ENCODE results near the gene FBXL19.

The FBXL19 gene

DNA sequence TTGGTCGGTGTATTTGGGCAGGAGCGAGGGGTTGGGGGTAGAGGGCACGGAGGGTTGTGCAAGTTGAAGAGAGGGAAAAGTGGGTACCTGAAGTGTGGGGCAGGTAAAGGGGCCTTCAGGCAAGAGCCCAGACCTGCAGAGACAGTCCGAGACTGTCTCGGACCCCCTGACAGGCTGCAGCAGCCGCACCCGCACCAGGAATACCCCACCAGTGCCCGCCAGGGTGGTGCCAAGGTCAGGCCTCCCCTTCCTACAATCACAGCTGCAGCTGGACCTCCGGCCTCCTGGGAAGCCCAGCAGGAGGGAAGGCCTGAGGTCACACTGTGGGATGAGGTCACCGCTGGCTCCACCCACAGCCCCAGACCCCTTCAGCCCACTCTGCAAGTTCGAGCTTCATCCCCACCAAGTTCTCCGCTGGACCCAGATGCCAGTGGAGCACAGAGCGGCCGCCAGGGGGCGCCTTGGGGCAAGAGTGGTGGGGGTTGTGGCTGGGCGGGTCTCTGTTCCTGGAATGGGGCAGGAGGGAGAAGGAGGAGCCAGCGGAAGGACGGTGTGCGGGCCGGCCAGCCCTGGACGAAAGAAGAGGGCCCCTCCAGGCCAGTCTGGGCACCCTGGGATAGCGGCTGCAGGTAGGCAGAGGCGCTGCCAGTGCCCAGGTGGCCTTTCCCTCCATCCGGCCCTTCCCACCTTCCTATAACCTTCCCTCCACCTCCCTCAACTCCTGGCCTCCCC is 61.5 kb downstream of the FBXL19 start, which contains the start of gene HSD3B7:
HSD3B7 (plus strand) TSS at position 539 of the 732 bp plus-strand sequence. CDS start 452 bp downstream, outside the sequence.
- Histone ChIP-seq H3K9me3 (ENCODE audit: control insufficient read depth, low read length) (no peaks in the 10 kb centered on the region), H3K79me2 (no peaks in the 10 kb centered on the region), H3K36me3 (ENCODE audit: control insufficient read depth, insufficient read depth, low read length) (no peaks in the 10 kb centered on the region), H3K27me3 (ENCODE audit: control insufficient read depth, insufficient read depth, low read length) (no peaks in the 10 kb centered on the region), H3K4me1 (peaks cover 4% of the 10 kb centered on the region), H3K4me2 (ENCODE audit: low read length) (peak within 1 kb of the TSS; percentile 74), H3K4me3 (ENCODE audit: low read depth, low read length) (peak within 1 kb of the TSS; percentile 52), H2AFZ (peak within 1 kb of the TSS; percentile 82), H3K9ac (no peak within 1 kb of the TSS), H3K27ac (no peak within 1 kb of the TSS)
- TF ChIP-seq, protein P1, sequence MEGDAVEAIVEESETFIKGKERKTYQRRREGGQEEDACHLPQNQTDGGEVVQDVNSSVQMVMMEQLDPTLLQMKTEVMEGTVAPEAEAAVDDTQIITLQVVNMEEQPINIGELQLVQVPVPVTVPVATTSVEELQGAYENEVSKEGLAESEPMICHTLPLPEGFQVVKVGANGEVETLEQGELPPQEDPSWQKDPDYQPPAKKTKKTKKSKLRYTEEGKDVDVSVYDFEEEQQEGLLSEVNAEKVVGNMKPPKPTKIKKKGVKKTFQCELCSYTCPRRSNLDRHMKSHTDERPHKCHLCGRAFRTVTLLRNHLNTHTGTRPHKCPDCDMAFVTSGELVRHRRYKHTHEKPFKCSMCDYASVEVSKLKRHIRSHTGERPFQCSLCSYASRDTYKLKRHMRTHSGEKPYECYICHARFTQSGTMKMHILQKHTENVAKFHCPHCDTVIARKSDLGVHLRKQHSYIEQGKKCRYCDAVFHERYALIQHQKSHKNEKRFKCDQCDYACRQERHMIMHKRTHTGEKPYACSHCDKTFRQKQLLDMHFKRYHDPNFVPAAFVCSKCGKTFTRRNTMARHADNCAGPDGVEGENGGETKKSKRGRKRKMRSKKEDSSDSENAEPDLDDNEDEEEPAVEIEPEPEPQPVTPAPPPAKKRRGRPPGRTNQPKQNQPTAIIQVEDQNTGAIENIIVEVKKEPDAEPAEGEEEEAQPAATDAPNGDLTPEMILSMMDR (IDR thresholded peaks at IDR 0.05): peak; percentile 98

DNA sequence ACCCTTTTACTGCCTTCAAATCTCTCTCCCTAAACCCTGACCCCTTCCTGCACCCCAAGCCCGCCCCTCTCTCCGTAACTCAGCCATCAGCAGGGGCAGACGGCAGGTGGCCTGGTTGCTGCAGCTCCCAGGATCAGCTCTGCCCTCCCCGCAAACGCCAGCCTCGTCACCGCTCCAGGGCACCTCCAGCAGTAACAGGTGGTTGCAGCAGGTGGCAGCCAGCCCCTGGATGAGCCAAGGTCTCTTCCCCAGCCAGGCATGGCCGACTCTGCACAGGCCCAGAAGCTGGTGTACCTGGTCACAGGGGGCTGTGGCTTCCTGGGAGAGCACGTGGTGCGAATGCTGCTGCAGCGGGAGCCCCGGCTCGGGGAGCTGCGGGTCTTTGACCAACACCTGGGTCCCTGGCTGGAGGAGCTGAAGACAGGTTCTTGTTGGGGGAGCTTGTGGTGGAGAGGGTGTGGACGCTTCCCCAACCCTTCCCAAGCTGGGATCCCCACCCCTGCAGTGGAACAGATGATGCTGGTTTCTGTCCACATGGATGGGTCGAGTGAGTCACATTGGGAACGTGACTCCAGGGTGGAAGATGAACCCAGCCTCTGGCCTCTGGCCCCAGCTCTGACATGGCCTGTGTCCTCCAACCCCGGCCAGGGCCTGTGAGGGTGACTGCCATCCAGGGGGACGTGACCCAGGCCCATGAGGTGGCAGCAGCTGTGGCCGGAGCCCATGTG is 62.2 kb downstream of the FBXL19 start:
- H3K4me3 ChIP-seq (ENCODE audit: low read depth, low read length): peak overlapping the region; percentile 52
- H3K4me2 ChIP-seq (ENCODE audit: low read length): peak overlapping the region; percentile 74
- TF ChIP-seq, protein P1 (IDR thresholded peaks at IDR 0.05): no peak
- H2AFZ ChIP-seq: peak overlapping the region; percentile 82
- no peaks in the 10 kb centered on the region for H3K9me3 ChIP-seq (ENCODE audit: control insufficient read depth, low read length)
- no peaks in the 10 kb centered on the region for H3K79me2 ChIP-seq
- H3K4me1 ChIP-seq: peaks cover 4% of the 10 kb centered on the region
- no peak overlapping the region for H3K9ac ChIP-seq
- H3K36me3 ChIP-seq (ENCODE audit: control insufficient read depth, insufficient read depth, low read length): no peaks in the 10 kb centered on the region
- H3K27me3 ChIP-seq (ENCODE audit: control insufficient read depth, insufficient read depth, low read length): no peaks in the 10 kb centered on the region
- H3K27ac ChIP-seq: no peak overlapping the region

DNA sequence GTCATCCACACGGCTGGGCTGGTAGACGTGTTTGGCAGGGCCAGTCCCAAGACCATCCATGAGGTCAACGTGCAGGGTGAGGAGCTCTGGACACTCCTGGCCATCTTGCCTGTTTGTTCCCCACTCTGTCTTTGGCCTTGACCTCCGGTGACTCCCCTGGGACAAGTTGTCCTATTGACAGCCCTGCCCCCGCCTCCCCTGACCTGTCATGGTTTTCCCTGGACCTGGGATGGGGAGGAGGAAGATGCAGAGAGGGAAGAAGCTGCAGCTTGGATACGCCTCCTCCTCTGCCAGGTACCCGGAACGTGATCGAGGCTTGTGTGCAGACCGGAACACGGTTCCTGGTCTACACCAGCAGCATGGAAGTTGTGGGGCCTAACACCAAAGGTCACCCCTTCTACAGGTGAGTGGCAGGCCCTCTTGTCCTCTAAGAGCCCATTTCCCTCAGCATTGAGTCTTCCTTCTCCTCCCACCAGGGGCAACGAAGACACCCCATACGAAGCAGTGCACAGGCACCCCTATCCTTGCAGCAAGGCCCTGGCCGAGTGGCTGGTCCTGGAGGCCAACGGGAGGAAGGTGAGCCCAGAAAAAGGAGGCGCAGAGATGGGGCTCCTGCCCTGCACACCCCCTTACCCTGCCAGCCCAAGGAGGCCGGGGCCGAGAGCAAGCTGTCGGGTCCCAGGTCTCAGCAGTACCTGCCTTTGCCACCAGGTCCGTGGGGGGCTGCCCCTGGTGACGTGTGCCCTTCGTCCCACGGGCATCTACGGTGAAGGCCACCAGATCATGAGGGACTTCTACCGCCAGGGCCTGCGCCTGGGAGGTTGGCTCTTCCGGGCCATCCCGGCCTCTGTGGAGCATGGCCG is 63.0 kb downstream of the FBXL19 start:
- Histone ChIP-seq H3K9me3 (ENCODE audit: control insufficient read depth, low read length) (no peaks in the 10 kb centered on the region), H3K4me2 (ENCODE audit: low read length) (no peak overlapping the region), H3K27ac (no peak overlapping the region), H3K9ac (no peak overlapping the region), H3K27me3 (ENCODE audit: control insufficient read depth, insufficient read depth, low read length) (no peaks in the 10 kb centered on the region), H3K4me3 (ENCODE audit: low read depth, low read length) (no peak overlapping the region), H3K36me3 (ENCODE audit: control insufficient read depth, insufficient read depth, low read length) (no peaks in the 10 kb centered on the region), H3K4me1 (peaks cover 4% of the 10 kb centered on the region), H3K79me2 (no peaks in the 10 kb centered on the region), H2AFZ (no peak overlapping the region)
- TF ChIP-seq, protein P1 (IDR thresholded peaks at IDR 0.05): no peak

DNA sequence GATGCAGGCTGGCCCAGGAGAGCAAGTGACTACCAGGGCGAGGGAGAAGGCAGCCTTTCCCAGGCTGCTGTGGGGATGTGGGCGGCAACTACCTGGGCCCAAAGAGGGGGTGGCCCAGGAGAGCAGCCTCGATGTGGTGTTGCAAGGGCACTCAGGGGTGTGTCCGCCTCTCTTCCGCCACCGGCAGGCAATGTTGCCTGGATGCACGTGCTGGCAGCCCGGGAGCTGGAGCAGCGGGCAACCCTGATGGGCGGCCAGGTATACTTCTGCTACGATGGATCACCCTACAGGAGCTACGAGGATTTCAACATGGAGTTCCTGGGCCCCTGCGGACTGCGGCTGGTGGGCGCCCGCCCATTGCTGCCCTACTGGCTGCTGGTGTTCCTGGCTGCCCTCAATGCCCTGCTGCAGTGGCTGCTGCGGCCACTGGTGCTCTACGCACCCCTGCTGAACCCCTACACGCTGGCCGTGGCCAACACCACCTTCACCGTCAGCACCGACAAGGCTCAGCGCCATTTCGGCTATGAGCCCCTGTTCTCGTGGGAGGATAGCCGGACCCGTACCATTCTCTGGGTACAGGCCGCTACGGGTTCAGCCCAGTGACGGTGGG is 64.3 kb downstream of the FBXL19 start:
- H3K27me3 ChIP-seq (ENCODE audit: control insufficient read depth, insufficient read depth, low read length): no peaks in the 10 kb centered on the region
- H3K36me3 ChIP-seq (ENCODE audit: control insufficient read depth, insufficient read depth, low read length): no peaks in the 10 kb centered on the region

More for the DNA sequence above, 64.3 kb downstream of the FBXL19 start:
- Histone ChIP-seq H2AFZ (no peak overlapping the region), H3K9ac (no peak overlapping the region), H3K4me1 (peaks cover 4% of the 10 kb centered on the region), H3K9me3 (ENCODE audit: control insufficient read depth, low read length) (no peaks in the 10 kb centered on the region), H3K4me2 (ENCODE audit: low read length) (no peak overlapping the region), H3K4me3 (ENCODE audit: low read depth, low read length) (no peak overlapping the region), H3K79me2 (no peaks in the 10 kb centered on the region), H3K27ac (no peak overlapping the region)
- TF ChIP-seq, protein P1 (IDR thresholded peaks at IDR 0.05): no peak
